NOMO-1 (cell line): ENCODE measurements around the gene SYCE1L.

Source experiments
- DNase-seq, 2 experiments: peaks; one replicate each; lab custom pipeline; 2025; ENCODE audit not compliant: unreplicated experiment in 2 of 2; lab: John Stamatoyannopoulos, UW

SYCE1L gene

DNA sequence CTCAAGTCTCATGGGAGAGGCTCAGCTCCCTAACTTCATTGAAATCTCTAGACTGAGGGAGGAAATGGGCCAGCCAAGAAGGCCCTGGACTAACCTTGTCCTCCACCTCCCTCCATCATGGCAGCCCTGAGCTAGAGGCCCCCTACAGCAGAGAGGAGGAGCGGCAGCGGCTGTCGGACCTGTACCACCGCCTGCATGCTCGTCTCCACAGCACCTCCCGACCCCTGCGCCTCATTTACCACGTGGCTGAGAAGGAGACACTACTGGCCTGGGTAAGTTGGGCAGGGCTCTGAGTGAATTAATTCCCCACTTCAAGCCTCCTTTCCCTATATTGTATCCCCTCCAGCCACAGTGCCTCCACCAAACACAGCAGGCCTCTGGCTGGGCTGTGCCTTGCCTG is 3.8 kb upstream of the SYCE1L start:
- DNase-seq, result no peak

DNA sequence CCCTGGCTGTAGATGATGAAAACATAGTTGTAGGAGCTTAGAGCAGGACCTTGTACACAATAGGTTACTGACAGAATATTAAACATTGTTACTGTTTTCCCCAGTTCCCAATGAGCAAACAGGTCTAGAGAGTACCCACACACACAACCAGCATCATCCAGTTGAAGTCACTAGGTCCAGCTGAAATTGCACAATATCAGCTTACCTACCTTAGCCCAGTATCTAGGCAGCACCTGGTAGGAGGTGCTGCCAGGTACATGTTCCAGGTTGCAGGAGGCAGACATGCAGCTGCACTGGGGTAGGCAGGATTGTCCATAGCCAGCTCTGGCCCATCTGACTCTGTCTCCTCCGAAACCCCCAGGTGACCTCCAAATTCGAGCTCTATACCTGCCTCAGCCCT is 1.5 kb upstream of the SYCE1L start:
- no peak for DNase-seq

DNA sequence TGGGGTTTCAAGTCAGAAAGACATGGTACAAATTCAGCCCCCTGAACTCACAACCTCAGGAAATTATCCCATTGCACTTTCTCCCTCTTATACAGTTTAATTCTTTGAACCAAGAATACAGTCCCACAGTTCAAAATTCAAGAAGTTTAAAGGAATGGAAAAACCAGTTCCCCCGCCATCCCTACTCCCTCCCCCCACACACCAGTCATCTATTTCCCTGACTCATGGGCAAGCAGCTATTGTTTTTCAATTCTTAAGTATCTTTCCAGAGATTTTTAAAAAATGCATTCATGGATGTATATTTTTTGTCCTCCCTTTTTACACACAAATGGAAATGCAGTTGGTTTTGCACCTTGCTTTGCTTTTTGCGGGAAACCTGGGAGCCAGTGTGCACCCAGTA is 7.3 kb downstream of the SYCE1L start:
- DNase-seq, result no peak

DNA sequence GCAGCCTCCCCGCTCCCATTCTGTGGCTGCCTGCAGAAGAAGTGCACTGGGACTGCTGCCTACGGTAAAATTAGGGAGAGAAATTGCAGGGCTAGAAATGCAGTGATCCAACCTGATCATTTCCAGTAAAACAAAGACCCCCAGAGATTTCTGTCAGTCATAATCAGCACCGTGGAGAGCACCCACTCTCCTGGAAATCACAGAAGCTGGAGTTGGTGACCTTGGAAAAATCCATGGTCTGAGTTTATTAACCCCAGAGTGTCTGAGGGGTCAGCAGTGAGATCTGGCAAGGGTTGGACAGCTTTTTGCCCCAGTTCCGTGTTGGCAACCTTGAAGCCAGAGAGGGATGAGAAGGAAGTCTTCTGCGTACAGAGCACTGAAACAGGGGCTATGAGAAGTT is 7.8 kb downstream of the SYCE1L start:
- no peak for DNase-seq

DNA sequence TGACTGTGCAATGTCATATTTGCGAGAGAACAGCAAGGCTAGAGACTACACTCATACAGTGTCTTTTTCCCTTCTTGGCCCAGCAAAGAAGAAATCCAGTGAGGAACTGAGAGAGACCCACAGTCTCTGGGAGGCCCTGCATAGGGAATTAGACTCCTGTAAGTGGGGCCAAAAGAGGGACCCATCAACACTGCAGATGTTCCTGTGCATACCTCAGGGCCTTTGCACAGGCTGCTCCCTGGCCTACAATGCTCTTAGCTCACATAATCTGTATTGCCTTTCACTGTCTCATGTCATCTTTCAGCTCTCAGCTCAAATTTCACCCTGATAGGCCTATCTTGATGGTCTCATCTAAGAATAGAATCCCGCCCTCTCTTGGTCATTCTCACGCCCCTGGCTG is 9.2 kb downstream of the SYCE1L start:
- DNase-seq, result no peak

DNA sequence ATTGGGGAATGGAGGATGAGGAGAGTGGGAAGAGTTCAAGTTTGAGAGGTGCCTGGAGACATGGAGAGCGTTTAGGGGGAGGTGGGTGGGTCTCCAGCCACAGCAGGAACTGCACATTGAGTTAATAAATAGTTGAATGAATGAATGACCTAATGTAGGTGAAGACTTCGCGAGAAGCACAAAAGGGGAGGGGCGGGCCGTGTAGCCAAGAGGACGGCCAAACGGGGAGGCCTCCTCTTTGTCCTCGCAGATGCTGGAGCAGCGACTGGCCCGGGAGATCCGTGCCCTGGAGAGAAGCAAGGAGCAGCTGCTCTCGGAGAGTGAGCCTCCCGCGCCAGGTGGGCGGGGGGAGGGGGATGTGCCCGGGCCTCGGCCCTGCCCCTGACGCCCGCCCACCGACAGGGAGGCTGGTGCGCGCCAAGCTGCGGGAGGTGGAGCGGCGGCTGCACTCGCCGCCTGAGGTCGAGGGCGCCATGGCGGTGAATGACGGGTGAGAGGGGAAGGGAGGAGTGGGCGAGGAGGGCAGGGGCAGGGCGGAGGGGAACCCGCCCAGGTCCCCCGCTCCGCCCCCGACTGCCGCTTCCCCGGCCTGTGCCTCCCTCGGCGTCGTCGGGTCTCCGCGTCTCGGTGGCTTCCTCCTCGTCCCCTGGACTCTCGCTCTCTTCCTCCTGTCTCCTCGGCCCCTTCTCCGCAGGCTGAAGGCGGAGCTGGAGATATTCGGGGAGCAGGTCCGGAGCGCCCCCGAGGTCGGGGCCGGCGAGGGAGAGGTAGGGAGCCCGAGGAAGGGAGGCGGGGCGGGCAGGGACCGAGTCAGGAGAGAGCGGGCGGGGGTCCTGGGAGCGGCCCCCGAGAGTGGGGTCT is 12.9 kb downstream of the SYCE1L start:
- peak; percentile 61 to 85 for DNase-seq

DNA sequence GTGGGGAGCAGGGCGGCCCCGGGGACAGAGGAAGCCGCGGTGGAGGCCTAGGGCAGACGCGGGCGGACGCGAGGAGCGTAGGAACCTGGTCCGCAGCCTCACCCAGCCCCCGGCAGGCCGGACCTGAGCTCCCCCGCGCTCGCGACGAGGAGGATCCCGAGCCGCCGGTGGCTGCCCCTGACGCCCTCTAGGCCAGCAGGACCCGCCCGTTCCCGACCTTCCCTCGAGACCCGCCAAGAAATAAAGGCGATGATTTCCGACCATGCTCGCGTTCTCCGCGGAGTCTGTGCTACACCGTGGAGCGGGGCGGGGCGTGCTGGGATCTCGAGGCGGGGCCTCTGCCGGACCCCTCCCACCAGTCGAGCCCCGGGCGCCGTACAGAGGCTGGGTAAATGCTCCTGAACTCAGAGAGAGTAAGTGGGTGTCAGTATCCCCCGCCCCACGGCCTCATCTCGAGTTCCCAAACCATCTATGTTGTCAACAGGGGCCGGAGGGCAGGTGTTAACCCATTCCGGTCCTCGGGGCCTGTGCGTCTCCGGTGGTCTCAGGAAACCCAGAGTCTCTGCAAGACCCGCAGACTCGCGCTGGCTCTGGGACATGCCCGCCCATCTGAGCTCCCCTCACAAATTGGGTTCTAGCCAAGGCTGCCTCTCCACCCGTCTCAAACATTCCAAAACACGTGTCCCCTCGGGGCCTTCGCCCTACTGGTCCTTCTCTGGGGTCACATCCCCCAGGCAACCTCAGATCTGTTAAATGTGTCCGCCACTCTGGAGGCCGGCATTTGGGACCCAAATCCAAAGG is 13.7 kb downstream of the SYCE1L start:
- peak; percentile 59 for DNase-seq

DNA sequence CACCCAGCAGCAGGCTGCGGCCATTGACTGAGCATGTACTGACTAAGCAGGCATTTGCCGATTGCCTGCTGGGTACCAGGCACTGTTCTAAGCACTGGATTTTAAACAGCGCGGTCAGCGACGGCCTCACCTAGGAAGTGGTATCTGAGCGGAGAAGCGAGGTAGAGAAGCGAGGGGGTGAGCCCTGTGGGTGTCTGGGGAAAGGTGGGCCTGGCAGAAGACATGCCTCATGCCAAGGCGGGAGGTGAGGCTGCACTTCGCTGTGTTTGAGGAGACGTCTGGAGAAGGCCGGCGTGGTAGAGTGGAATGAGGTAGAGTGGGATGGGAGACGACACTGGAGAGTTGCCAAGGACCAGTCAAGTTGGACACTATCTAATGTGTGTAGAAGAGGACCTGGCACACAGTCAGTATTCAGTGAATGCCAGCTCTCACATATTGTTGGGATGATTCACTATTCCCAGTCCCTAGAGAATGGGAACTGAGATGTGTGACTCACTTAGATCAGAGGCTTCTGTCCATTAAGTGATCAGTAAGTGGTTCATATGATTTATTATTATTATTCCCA is 14.4 kb downstream of the SYCE1L start:
- no peak for DNase-seq

DNA sequence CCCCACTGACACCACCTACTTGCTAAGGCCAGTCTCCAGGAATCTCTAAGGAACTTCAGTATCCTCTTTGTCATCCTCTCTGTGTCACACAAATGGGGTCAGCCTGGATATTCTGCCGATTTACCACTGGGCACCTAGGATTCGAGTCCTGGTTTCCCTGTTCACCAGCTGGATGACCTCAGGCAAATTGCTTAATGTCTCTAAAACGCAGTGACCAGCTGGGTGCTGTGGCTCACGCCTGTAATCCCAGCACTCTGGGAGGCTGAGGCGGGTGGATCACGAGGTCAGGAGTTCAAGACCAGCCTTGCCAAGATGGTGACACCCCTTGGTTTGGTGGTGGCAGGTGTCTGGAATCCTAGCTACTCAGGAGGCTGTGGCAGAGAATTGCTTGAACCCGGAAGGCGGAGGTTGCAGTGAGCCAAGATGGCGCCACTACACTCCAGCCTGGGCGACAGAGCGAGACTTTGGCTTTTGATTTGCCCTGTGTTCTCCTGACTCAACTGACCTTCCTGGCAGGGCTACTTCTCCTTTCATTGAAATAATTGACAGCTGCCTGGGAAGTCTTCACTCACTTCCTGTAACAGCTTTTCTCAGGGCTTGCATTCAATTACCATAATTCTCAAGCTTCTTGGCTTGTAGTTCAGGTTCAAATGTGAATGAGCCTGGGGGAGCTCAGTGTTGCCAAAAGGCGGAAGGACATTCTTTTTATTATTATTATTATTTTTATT is 15.4 kb downstream of the SYCE1L start:
- DNase-seq, result no peak

DNA sequence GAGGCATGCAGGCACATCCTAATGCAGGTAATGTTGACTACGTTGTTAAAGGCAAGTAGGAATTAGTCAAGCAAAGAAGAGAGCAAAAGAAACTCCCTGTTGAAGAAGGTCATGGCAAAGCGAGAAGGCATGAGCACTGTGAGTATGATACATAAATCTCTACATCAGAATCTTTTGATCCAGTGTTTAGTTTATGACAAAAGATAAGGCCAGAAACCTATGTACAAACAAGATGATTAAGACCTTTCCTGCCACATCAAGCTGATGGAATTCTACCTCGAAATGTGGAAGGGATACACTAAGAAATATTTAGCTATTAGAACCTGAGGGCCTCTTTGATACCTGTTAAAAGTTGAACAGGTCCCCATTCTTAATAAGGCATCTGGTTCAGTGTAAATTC is 20.2 kb downstream of the SYCE1L start:
- no peak for DNase-seq

DNA sequence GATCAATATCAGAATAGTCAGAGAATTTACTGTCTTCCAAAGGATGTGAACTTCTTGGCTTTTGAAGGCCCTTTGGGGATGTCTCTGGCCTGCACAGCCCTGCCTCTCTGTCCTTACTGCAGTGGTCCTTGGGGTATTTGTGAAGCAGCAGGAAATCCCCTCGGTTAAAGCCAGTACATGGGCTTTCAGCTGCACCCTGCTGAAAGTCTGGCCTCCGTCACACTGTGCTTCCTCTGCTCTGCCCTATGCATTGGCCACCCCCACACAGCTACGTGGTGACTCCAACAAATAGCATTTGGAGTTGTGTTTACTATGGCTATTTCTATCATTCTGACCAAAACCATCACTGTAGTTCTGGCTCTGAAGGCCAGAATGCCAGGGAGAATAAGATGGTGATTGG is 21.2 kb downstream of the SYCE1L start:
- DNase-seq, result no peak

DNA sequence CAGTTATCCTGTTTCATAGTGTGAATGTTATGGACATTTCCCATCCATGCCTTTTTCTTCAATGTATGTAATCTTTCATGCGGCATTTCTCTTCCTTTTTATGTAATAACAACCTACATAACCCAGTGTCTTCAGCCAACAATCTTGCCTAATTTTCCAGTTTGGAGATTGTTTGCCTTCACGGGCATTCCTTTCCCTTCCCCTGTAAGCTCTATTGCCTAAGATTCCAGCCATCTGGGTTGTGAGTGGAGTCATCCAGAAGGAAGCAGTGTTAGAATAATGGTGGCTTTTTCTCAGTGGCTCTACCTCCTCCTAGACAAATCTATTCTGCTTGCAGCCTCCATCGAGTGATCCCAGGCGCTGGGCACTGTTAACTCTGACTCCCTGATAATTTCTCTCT is 22.3 kb downstream of the SYCE1L start:
- no peak for DNase-seq

DNA sequence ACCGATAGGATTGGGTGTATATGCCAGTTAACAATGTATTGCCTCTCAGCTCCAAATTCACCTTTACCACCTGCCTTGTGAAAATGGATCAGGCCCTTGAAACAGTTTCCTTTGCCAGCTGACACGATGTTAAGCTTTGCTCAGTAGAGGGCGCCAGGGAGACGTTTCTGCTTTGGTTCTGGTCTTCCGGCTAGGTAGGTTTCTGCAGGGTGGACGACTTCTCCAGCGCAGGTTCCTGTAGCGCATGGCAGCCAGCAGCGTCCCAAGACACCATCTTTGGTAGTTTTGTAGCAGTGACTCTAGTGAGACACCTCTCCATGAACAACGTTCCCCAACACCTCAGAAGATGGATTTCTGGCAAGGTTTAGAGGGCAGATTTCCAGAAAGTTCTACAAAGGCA is 24.0 kb downstream of the SYCE1L start:
- no peak for DNase-seq

DNA sequence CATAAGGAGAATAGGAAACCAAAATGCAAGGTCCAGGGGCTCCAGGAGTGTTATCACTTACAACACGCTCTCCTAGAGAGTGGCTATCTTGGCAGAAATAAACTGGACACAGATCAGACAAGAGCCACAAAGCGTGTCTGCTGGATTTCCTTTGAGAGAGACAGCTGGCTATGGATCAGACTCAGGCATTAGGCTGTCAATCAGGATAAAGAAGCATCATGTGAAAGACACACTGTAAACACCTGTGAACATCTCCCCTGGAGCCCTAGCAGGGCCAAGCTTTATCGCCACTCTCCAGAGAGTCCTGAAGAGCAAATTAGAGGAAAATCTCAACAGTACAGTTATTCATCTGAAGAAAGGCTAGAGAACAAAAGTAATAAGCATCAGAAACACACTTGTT is 26.0 kb downstream of the SYCE1L start:
- no peak for DNase-seq

DNA sequence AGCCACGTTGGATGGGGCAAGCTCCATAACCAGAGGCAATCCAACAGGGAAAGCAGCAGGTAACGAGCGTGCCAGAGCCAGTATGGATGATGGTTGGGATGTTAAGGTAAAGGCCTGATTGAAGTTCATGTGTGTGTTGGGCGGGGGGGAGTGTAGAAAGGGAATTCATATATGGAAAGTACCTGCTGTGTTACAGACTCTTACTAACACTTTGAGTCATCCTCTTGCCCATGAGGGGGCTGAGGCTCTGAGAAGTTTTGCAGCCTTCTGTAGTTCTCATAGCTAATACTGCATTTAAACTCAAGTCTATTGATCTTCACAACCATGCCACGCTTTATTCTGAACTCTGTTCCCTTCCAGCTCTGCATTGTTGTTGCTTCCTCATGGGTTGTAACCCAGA is 28.5 kb downstream of the SYCE1L start:
- no peak for DNase-seq

DNA sequence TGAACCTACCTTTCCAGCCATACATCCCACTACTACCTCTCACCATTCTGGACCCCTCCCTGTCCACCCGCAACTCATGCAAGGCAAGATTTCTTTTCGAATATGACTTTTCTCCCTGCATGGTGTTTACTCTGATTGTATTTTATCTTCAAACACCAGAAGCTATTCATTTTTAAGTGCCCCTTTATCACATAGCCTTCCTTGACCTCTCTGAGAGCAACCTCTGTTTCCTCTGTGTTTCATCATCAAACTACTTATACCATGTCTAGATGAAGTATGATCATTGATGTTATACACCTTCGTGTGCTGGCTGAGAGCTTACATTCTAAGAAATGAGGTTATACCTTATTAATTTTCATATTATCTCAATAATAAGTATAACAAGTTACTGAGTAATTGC is 31.8 kb downstream of the SYCE1L start:
- no peak for DNase-seq

DNA sequence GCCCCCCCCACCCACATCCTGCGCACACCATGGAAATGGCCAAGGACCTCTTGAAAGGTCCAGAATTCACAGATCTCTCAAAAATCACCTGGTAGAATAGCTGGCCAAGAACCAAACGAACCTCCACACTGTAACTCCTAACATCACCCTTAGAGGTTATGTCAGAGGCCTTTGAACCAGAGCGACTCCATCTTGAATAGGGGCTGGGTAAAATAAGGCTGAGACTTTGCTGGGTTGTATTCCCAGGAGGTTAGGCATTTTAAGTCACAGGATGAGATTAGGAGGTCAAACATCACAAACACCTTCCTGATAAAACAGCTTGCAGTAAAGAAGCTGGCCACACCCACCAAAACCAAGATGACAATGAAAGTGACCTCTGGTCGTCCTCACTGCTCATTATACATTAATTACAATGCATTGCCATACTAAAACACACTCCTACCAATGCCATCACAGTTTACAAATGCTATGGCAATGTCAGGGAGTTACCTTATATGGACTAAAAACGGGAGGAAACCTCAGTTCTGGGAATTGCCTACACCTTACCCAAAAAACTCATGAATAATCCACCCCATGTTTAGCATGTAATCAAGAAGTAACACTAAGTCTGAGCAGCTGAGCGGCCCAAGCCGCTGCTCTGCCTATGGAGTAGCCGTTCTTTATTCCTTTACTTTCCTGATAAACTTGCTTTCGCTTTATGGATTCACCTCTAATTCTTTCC is 34.8 kb downstream of the SYCE1L start:
- no peak for DNase-seq

DNA sequence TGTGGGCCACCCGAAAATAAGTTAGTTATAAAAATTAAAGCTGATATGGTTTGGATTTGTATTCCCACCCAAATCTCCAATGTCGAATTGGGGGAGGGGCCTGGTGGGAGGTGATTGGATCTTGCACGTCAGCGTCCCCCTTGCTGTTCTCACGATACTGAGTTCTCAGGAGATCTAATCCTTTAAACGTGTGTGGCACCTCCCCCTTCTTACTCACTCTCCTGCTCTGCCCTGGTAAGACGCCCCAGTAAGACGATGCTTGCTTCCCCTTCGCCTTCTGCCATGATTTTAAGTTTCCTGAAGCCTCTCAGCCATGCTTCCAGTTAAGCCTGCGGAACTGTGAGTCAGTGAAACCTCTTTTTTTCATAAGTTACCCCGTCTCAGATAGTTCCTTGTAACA is 35.4 kb downstream of the SYCE1L start:
- no peak for DNase-seq

DNA sequence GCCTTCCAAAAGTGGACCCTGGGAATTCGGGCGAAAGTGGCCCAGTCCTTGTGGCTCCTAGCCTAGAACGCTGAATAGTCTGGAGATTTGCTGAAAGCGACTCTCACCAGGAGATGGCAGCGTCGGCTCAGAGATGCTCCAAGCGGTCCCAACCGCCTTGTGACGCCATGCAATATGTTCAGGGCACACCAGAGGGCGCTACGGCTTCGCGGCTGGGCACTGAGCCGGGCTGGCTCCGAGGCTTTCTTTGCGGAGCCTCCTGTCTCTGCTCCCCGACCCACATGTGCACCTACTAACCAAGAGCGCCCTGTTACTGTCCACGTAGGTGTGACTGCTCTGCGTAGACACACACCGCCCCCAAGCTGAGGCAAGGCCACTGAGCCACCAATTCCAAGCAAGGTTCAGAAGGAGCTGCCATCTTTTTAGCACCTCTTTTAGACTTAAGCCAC is 36.9 kb downstream of the SYCE1L start:
- DNase-seq, result peak; percentile 67 to 78

DNA sequence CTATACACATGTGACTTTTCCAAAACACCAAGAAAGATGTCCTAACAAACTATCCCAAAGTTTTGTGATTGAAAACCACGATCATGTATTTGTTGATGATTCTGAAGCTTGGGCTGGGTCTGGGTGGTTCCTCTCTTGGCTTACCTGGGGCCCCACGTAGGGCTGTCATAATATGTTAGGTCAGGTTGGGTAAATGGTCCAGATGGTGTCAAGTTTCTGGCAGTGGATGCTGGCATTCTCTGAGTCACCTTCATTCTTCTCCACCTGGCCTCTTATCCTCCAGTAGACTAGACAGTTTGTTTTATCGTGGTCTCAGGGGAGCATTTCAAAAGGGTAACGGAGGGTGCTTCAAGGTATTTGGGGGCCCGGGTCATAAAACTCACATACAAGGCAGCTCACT is 39.4 kb downstream of the SYCE1L start:
- DNase-seq, result no peak
